Mucosa of descending colon (tissue), 3 donors: Measurements from ENCODE around the gene ZNF436. TPM values are rescaled to one million over a fixed set of nuclear protein-coding genes. Genes with fewer than 3 reads are reported as not detected.

Experiments
- ATAC-seq: fragments of 200-7000 bp; cut with Tn5 transposase; one replicate; pipeline ENCODE4 v1.9.1; 2020; ENCODE audit warnings: mild to moderate bottlenecking, moderate library complexity
- DNase-seq, 3 donors: peaks; one replicate each; pipeline ENCODE4 v3.0.0-alpha.2; 2020
- H3K36me3 ChIP-seq: fragments of 200-600 bp; one replicate; pipeline ENCODE4 v1.8.0; 2021; ENCODE audit warnings: low read depth, mild to moderate bottlenecking
- H3K4me1 ChIP-seq: fragments of 200-600 bp; one replicate; pipeline ENCODE4 v1.8.0; 2021; ENCODE audit warnings: low read depth, mild to moderate bottlenecking
- H3K4me3 ChIP-seq: fragments of 200-600 bp; one replicate; pipeline ENCODE4 v1.8.0; 2021; ENCODE audit warnings: mild to moderate bottlenecking
- H3K9me3 ChIP-seq: fragments of 200-600 bp; one replicate; pipeline ENCODE4 v1.8.0; 2021; ENCODE audit warnings: mild to moderate bottlenecking
- intact Hi-C, 2 donors: fragments of 100-400 bp; cut with DNase I in 1 of 2; cut with micrococcal nuclease in 1 of 2; formaldehyde crosslinking; loops; one replicate each; pipeline versions ENCODE4 v1.11.0 to v1.11.1; 2022; cut with DNase I, micrococcal nuclease
- total RNA-seq, 3 donors: library from RNA; stranded (reverse); fragmentation: NEBNext Ultra II Directional in 2 of 3; extraction: Animal tissue kit (Norgen Biotek cat#: 25700) in 2 of 3; gene quantifications; one replicate each; pipeline versions ENCODE4 v1.2.1 to v1.2.4, GENCODE V29; 2021 to 2023
- TF ChIP-seq, protein P1 (sequence below): fragments of 200-600 bp; IDR thresholded peaks from one replicate; pipeline ENCODE4 v1.8.0; 2022; ENCODE audit warnings: antibody characterized with exemption, mild to moderate bottlenecking
- donor health status: DM: no; HTN: no; CAD: no; lungs with moderate emphysema.
- donor health status: DM: no; HTN: no; CAD: no.
- donor health status: DM: no; HTN: yes; CAD: no.

Gene ZNF436
- total RNA-seq, 3 donors from 2014 or later, result 10.1 to 15.2 (median 11.4) TPM

DNA sequence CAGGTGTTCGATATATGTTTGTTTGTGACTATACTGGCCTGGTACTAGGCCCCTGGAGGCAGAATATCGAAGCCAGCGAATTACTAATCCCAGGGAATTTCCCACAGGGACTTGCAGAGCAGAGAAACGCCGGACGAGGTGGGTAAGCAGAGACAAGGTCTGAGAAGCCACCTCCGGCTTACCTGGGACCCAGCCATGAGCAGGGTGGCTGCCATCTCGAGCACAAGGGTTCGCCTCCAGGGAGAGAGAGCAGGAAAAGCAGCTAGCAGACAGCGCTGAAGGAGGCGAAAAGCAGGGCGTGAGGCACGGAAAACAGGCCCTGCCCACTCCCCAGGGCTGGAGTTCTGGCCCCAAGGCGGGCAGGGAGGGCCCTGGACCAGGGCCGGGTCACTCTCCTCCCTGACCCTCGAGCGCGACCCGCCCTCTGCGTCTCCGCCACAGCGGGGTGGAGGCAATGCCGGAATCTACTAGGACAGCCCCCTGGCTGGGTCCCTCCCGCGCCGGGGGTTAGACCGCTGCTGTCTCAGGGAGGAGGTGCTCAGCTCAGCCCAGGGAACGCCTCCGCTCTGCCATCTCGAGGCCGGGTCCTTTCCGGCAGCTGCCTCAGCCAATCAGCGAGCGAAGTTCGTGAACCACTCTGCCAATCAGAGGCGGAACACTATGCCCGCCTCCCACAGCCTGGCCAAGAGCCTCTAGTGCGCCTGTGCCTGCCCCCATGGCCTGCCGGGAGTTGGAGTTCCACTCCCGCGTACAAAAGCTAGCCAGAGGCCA is 1.7 kb downstream of the ZNF436 start:
- Histone ChIP-seq H3K9me3 (peaks cover 19% of the 10 kb centered on the region), H3K4me3 (peak overlapping the region; percentile 73), H3K4me1 (peaks cover 29% of the 10 kb centered on the region), H3K36me3 (peaks cover 2% of the 10 kb centered on the region)
- TF ChIP-seq, protein P1, sequence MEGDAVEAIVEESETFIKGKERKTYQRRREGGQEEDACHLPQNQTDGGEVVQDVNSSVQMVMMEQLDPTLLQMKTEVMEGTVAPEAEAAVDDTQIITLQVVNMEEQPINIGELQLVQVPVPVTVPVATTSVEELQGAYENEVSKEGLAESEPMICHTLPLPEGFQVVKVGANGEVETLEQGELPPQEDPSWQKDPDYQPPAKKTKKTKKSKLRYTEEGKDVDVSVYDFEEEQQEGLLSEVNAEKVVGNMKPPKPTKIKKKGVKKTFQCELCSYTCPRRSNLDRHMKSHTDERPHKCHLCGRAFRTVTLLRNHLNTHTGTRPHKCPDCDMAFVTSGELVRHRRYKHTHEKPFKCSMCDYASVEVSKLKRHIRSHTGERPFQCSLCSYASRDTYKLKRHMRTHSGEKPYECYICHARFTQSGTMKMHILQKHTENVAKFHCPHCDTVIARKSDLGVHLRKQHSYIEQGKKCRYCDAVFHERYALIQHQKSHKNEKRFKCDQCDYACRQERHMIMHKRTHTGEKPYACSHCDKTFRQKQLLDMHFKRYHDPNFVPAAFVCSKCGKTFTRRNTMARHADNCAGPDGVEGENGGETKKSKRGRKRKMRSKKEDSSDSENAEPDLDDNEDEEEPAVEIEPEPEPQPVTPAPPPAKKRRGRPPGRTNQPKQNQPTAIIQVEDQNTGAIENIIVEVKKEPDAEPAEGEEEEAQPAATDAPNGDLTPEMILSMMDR, result peak; percentile 13
- intact Hi-C loops, result no loop called here
- peak; percentile 93 for ATAC-seq
- DNase-seq, result peak; percentile 98 to 99 (median 99)

DNA sequence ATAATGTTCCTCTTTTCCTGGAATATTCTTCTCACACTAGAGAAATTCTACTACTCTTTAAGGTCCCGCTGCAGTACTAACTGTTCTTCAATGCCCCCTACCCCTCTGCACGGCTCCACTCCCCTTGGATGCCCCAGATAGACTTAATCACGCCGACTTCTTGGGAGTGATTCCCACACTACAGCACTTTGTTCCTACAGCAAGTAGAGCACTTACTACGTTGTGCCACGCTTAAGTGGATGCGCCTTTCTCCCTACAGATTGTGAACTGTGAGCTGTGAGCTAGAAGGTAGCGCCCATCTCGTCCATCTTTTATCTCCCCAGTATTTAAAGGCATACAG is 2.2 kb downstream of the ZNF436 start:
- DNase-seq (peak in 1 of 3 donors; percentile 38), ATAC-seq (peak; percentile 1)

DNA sequence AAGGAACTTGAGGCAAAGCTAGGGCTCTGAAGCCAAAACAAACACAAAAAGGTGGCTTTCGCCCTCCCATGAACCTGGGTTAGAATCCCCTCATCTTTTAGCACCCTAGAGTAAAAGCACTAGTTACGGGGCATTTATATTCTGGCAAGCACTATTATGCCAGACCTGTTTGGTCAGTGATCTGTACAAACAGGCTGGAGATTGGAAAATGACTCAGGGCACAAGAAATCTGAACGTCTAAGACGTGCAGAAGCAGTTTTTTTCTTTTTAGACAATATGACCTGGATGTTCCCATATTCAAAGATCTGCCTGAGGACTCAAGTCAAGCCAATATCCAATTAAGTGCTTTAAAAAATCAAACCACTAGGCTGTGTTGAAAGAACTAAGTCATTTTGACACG is 3.0 kb downstream of the ZNF436 start:
- intact Hi-C loops, result no loop called here
- ATAC-seq (no peak), DNase-seq (no peak)
- TF ChIP-seq, protein P1, result no peak
- peaks cover 15% of the 10 kb centered on the region for H3K36me3 ChIP-seq
- peaks cover 29% of the 10 kb centered on the region for H3K4me1 ChIP-seq
- no peak overlapping the region for H3K4me3 ChIP-seq
- H3K9me3 ChIP-seq, result peaks cover 33% of the 10 kb centered on the region

More for the DNA sequence above, 2.2 kb downstream of the ZNF436 start:
- peaks cover 24% of the 10 kb centered on the region for H3K9me3 ChIP-seq
- H3K4me3 ChIP-seq, result peak overlapping the region; percentile 73
- intact Hi-C loops, result no loop called here
- TF ChIP-seq, protein P1, result no peak
- H3K36me3 ChIP-seq, result peaks cover 8% of the 10 kb centered on the region
- H3K4me1 ChIP-seq, result peaks cover 29% of the 10 kb centered on the region

DNA sequence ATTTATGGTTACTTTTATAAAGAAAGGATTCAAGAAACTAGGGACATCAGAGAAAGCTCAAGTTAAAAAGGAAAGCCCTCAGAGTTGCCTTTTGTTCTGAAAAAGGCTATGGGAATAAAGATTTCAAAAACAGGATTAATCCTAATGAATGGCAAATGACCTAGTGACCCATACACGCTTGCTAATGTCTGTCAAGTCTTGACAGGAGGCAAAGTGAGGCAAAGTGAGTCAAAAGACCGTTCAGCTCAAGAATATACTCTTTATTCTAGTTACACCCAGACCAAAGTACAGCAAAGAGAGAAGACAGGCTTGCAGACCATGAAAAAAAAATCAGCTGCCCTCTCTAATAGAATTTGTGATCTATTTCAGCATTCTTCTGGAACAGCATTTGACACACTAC is 3.5 kb downstream of the ZNF436 start:
- H3K4me3 ChIP-seq, result no peak overlapping the region
- intact Hi-C loops, result no loop called here
- TF ChIP-seq, protein P1, result no peak
- peaks cover 15% of the 10 kb centered on the region for H3K36me3 ChIP-seq
- H3K4me1 ChIP-seq, result peaks cover 27% of the 10 kb centered on the region
- H3K9me3 ChIP-seq, result peaks cover 37% of the 10 kb centered on the region
- no peak for ATAC-seq
- no peak for DNase-seq

DNA sequence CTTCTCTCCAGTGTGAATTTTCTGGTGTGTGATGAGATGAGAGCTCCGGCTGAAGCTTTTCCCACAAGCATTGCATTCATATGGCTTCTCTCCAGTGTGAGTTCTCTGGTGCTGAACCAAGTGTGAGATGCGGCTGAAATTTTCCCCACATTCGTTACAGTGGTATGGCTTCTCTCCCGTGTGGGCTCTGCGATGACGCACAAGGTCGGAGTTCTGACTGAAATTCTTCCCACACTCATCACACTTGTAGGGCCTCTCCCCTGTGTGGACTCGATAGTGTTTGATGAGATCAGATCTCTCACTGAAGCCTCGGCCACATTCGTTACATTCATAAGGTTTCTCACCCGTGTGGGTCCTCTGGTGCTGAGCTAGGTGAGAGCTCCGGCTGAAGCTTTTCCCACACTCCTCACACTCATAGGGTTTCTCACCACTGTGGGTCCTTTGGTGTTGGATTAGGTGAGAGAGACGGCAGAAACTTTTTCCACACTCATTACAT is 7.4 kb downstream of the ZNF436 start:
- peaks cover 15% of the 10 kb centered on the region for H3K36me3 ChIP-seq
- DNase-seq, result no peak
- intact Hi-C loops, result no loop called here
- peaks cover 9% of the 10 kb centered on the region for H3K4me1 ChIP-seq
- no peak overlapping the region for H3K4me3 ChIP-seq
- no peak for ATAC-seq
- H3K9me3 ChIP-seq, result peaks cover 58% of the 10 kb centered on the region
- TF ChIP-seq, protein P1, result no peak
